ENCODE measurements around the gene SSH2.

Gene SSH2

DNA sequence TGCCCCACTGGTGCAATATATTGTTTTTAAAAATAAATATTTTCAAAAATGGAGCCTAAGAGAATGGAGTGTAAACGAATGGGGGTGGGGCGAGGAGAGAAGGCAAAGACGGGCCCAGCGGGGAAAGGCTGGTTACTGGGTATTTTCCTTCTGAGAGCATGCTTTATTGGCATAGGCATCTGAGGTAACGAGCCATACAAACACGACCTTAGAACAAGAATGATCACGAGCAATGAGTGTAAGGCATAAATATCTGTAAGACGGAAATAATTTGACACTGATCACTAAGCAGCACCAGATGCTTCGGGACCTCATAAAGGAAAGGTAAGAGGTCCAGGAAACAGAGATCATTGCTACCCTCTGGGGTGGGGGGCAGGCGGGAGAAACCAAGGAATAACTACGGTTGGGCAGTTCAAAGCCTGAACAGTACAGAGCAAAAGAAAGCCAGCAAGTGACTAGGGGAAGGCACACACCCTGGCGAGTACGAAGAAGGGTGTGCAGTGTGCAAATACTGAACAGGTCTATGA is 959 bp downstream of the SSH2 start:
- H3K9me3 ChIP-seq (ENCODE audit: control insufficient read depth, insufficient read depth, low read length) = no peaks in the 10 kb centered on the region
- H3K36me3 ChIP-seq (ENCODE audit: control insufficient read depth, insufficient read depth, low read length) = no peaks in the 10 kb centered on the region
- peak overlapping the region; percentile 78 for H3K4me3 ChIP-seq (ENCODE audit: low read depth, low read length)
- H3K27me3 ChIP-seq (ENCODE audit: control insufficient read depth, insufficient read depth, low read length) = no peaks in the 10 kb centered on the region
- H3K9ac ChIP-seq (ENCODE audit: low read depth, low read length) = peak overlapping the region; percentile 38
- peak overlapping the region; percentile 91 for H3K27ac ChIP-seq (ENCODE audit: low read depth, low read length)
- H3K4me1 ChIP-seq (ENCODE audit: control insufficient read depth, insufficient read depth, low read length) = peaks cover 17% of the 10 kb centered on the region

DNA sequence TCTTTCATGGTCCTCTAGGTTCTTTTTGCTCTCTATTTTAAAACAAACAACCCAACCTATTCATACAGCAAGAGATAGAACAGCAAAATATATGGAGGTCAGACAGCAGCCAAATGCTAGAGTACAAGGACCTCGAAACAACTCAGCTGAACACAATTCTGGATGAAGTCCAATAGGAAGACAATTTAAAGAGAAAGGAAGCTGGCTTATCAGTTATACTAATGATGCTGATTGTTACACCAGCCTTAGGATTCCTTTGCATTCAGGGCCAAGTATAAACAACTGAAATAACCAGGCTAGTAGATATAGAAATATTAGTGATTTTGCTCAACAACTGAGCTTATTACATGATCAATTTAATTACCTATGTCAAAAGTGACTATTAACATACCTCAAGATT is 2.5 kb downstream of the SSH2 start:
- Histone ChIP-seq H3K36me3 (ENCODE audit: control insufficient read depth, insufficient read depth, low read length) (no peaks in the 10 kb centered on the region), H3K27ac (ENCODE audit: low read depth, low read length) (no peak overlapping the region), H3K4me1 (ENCODE audit: control insufficient read depth, insufficient read depth, low read length) (peaks cover 17% of the 10 kb centered on the region), H3K9me3 (ENCODE audit: control insufficient read depth, insufficient read depth, low read length) (no peaks in the 10 kb centered on the region), H3K27me3 (ENCODE audit: control insufficient read depth, insufficient read depth, low read length) (no peaks in the 10 kb centered on the region), H3K9ac (ENCODE audit: low read depth, low read length) (no peak overlapping the region), H3K4me3 (ENCODE audit: low read depth, low read length) (no peak overlapping the region)

DNA sequence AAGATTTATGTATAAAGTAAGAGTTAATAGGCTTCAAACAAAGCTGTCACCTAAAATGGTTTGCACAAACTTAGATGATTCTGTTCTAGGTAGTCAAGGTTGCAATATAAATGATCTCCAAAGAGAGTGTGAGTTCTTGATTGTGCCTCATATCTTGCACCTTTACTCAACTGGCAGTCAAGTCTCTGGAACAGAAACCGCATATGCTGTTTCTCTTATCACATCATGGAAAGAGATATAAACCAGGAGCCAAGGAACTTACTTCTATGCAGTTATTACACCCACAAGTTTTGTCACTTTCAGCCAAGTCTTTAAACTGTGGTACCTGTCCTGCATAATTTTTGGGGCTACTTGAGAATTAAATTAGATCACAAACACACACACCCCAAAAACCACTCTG is 5.2 kb downstream of the SSH2 start:
- H3K9me3 ChIP-seq (ENCODE audit: control insufficient read depth, insufficient read depth, low read length) = no peaks in the 10 kb centered on the region
- H3K36me3 ChIP-seq (ENCODE audit: control insufficient read depth, insufficient read depth, low read length) = no peaks in the 10 kb centered on the region

DNA sequence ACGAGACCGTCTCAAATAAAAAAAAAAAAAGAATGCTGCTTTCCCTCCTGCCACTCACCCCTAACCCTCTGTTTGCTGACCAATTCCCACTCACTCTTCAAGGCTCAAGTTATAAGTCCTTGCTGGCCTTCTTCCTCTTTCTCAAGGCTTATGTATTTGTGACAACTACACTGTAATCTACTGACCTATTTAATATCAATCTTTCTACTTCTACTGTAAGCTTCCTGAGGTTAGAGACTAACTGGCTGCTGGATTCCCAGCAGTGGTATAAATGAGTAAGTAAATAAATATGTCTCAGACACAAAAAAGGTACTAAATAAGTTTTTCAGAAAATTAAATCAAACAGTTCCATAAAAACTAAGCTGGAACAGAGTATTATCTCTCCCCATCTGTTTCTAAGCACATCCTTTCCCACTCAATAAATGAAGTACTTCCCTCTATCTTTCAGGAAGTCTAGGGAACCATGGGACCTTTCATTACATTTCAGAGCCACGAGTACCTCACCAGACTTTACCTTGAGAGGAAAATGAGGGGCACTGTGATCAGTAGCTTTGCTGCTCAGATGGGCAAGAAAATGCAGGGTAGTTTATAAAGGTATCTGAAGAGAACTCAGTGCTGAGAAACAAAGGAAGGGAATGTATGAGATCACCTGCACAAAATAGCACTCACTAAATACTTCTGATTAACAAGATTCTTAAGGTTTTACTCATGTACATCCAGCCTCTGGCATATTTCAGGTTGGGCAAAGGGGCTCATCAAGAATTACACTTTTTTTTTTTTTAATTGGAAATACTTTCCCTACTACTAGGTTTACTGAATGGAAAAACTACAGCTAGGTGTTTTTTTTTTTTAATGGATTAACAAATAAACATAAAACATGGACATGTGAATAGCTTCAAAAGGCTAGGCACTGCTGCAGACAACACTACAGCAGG is 10.8 kb downstream of the SSH2 start:
- Histone ChIP-seq H3K9me3 (ENCODE audit: control insufficient read depth, insufficient read depth, low read length) (no peaks in the 10 kb centered on the region), H3K4me1 (ENCODE audit: control insufficient read depth, insufficient read depth, low read length) (no peaks in the 10 kb centered on the region), H3K27ac (ENCODE audit: low read depth, low read length) (peak overlapping the region; percentile 36), H3K27me3 (ENCODE audit: control insufficient read depth, insufficient read depth, low read length) (no peaks in the 10 kb centered on the region), H3K36me3 (ENCODE audit: control insufficient read depth, insufficient read depth, low read length) (no peaks in the 10 kb centered on the region), H3K9ac (ENCODE audit: low read depth, low read length) (no peak overlapping the region), H3K4me3 (ENCODE audit: low read depth, low read length) (no peak overlapping the region)

More for the DNA sequence above, 5.2 kb downstream of the SSH2 start:
- no peak overlapping the region for H3K27ac ChIP-seq (ENCODE audit: low read depth, low read length)
- no peak overlapping the region for H3K9ac ChIP-seq (ENCODE audit: low read depth, low read length)
- H3K4me1 ChIP-seq (ENCODE audit: control insufficient read depth, insufficient read depth, low read length) = peaks cover 8% of the 10 kb centered on the region; the same call in 1 of the 2 replicates
- H3K27me3 ChIP-seq (ENCODE audit: control insufficient read depth, insufficient read depth, low read length) = no peaks in the 10 kb centered on the region
- no peak overlapping the region for H3K4me3 ChIP-seq (ENCODE audit: low read depth, low read length)

DNA sequence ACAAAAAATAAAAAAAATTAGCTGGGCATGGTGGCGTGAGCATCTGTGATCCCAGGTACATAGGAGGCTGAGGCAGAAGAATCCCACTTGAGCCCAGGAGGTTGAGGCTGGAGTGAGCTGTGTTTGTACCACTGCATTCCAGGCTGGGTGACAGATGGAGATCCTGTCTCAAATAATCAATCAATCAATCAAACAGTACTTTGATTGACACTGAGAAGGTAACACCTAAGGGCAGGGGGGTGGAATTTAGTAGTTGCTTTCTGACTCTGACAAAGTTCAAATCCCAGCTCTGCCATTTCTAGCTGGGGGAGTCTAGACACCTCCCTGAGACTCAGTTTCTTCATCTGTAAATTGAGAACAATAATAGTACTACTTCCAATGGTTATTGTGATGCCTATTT is 12.0 kb downstream of the SSH2 start:
- Histone ChIP-seq H3K4me1 (ENCODE audit: control insufficient read depth, insufficient read depth, low read length) (no peaks in the 10 kb centered on the region), H3K9ac (ENCODE audit: low read depth, low read length) (no peak overlapping the region), H3K4me3 (ENCODE audit: low read depth, low read length) (no peak overlapping the region), H3K9me3 (ENCODE audit: control insufficient read depth, insufficient read depth, low read length) (no peaks in the 10 kb centered on the region), H3K27me3 (ENCODE audit: control insufficient read depth, insufficient read depth, low read length) (no peaks in the 10 kb centered on the region), H3K27ac (ENCODE audit: low read depth, low read length) (no peak overlapping the region), H3K36me3 (ENCODE audit: control insufficient read depth, insufficient read depth, low read length) (no peaks in the 10 kb centered on the region)

DNA sequence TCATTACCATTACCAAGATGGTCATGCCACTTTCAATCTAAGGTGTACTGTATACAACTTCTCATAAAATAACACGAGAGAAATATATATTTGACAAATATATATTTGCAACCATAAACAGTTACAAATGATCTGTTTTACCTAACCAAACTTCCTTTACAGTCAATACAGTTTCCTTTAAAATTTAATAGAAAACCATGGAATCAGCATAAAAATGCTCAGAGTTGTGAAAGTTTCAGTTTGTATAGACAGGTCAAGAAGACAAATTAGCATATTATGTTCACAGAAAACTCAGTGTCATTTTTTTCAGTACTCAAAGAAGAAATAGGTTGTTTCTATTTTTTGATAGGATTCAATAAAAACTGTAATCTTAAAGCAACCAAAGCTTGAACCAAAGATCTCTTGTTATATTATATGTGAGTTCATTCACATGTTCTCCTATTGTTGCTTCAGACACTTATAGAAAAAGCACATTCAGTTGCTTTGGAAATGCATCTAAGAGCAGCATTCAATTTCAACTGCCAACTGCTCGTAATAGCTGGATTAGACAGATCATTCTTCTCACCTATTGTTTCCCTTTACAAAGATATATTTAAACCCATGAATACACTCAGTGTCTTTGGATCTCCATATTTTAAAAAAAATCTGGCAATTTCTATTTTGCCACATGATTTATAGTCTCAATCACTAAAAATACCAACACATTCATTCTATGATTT is 15.1 kb downstream of the SSH2 start:
- Histone ChIP-seq H3K27ac (ENCODE audit: low read depth, low read length) (no peak overlapping the region), H3K36me3 (ENCODE audit: control insufficient read depth, insufficient read depth, low read length) (no peaks in the 10 kb centered on the region), H3K4me3 (ENCODE audit: low read depth, low read length) (no peak overlapping the region), H3K9ac (ENCODE audit: low read depth, low read length) (no peak overlapping the region), H3K4me1 (ENCODE audit: control insufficient read depth, insufficient read depth, low read length) (no peaks in the 10 kb centered on the region), H3K9me3 (ENCODE audit: control insufficient read depth, insufficient read depth, low read length) (no peaks in the 10 kb centered on the region), H3K27me3 (ENCODE audit: control insufficient read depth, insufficient read depth, low read length) (no peaks in the 10 kb centered on the region)

DNA sequence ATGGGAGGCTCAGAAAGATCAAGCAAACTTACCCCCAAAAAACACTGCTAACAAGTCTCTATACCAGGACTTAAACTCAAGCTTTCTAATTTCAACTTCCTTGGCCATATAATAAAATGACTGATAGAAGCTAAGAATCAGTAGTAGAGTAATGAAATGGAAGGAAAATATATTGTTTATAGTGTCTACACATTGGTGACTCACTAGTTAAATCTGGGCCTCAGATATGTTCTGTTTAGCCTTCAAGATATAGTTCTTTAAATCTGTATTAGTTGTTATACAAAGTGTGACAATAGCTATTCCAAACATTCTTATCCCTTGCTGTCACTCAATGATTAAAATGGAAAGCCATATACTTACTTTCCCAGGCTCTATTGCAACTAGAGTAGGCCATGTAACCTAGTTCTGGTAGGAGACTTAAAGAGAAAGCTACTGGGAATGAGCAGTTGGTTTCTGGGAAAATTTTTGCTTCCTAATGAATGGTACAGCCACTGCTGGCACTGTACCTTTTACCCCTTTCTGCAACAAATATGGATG is 18.3 kb downstream of the SSH2 start:
- Histone ChIP-seq H3K4me3 (ENCODE audit: low read depth, low read length) (no peak overlapping the region), H3K27ac (ENCODE audit: low read depth, low read length) (no peak overlapping the region), H3K9me3 (ENCODE audit: control insufficient read depth, insufficient read depth, low read length) (no peaks in the 10 kb centered on the region), H3K27me3 (ENCODE audit: control insufficient read depth, insufficient read depth, low read length) (no peaks in the 10 kb centered on the region), H3K9ac (ENCODE audit: low read depth, low read length) (no peak overlapping the region), H3K4me1 (ENCODE audit: control insufficient read depth, insufficient read depth, low read length) (no peaks in the 10 kb centered on the region), H3K36me3 (ENCODE audit: control insufficient read depth, insufficient read depth, low read length) (no peaks in the 10 kb centered on the region)

DNA sequence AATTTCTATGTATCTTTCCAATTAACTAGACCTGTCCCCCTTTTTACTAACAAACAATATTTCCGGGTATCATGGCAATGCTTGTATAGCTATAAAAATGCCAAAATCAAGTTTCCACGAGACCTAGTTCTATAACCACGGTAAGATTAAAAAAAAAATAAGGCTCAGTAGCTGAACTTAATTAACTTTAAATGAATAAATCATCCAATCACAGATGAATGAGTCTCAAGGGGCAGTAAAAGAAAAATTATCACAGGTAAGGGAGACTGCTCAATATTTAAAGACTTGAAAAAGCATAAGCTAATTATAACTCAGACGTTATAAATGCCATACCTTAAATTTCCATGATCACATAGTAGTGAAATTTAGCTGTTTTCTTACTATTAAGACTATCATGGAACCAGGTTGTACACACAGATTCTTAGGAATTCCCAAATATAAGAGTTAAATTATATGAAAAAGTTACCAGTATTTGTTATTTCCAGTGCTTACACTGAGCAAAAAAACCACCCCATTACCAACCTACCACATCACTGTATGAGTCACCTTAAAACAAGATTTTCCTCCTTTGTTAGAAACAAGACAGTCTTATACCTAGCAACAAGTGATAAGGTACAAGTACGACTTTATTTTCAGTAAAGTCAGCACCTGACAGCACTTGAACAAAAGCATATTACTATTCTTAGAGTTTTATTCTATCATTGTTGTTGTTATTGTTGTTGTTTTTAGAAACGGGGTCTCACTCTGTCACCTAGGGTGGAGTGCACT is 20.6 kb downstream of the SSH2 start:
- Histone ChIP-seq H3K36me3 (ENCODE audit: control insufficient read depth, insufficient read depth, low read length) (no peaks in the 10 kb centered on the region), H3K27ac (ENCODE audit: low read depth, low read length) (no peak overlapping the region), H3K9ac (ENCODE audit: low read depth, low read length) (no peak overlapping the region), H3K27me3 (ENCODE audit: control insufficient read depth, insufficient read depth, low read length) (no peaks in the 10 kb centered on the region), H3K4me1 (ENCODE audit: control insufficient read depth, insufficient read depth, low read length) (no peaks in the 10 kb centered on the region), H3K9me3 (ENCODE audit: control insufficient read depth, insufficient read depth, low read length) (0 out of 2 replicates have a peak, but pooled peaks cover 7% of the 10 kb centered on the region), H3K4me3 (ENCODE audit: low read depth, low read length) (no peak overlapping the region)

DNA sequence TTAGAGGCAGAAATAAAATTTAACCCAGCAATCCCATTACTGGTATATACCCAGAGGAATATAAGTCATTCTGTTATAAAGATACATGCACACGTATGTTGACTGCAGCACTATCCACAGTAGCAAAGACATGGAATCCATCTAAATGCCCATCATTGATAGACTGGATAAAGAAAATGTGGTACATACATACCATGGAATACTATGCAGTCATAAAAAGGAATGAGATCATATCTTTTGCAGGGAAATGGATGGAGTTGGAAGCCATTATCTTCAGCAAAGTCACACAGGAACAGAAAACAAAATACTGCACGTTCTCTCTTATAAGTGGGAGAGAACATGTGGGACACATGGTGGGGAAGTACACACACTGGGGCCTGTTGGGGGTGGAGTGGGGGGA is 23.1 kb downstream of the SSH2 start:
- Histone ChIP-seq H3K36me3 (ENCODE audit: control insufficient read depth, insufficient read depth, low read length) (no peaks in the 10 kb centered on the region), H3K27me3 (ENCODE audit: control insufficient read depth, insufficient read depth, low read length) (no peaks in the 10 kb centered on the region), H3K9me3 (ENCODE audit: control insufficient read depth, insufficient read depth, low read length) (0 out of 2 replicates have a peak, but pooled peaks cover 7% of the 10 kb centered on the region), H3K4me3 (ENCODE audit: low read depth, low read length) (no peak overlapping the region), H3K9ac (ENCODE audit: low read depth, low read length) (no peak overlapping the region), H3K4me1 (ENCODE audit: control insufficient read depth, insufficient read depth, low read length) (no peaks in the 10 kb centered on the region), H3K27ac (ENCODE audit: low read depth, low read length) (no peak overlapping the region)

DNA sequence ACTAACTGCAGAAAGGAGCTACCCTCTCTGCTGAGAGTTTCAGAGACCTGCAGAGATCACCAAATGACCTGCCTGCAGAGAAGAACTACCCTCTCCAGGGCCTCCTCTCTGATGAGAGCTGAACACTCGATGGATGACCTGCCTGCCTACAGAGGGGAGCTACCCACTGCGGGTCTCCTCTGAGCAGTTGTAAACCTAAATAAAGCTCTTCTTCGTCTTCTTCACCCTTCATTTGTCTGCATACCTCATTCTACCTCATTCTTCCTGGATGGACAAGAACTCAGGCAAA is 24.2 kb downstream of the SSH2 start:
- H3K4me3 ChIP-seq (ENCODE audit: low read depth, low read length) = no peak overlapping the region

More for the DNA sequence above, 24.2 kb downstream of the SSH2 start:
- Histone ChIP-seq H3K36me3 (ENCODE audit: control insufficient read depth, insufficient read depth, low read length) (no peaks in the 10 kb centered on the region), H3K9me3 (ENCODE audit: control insufficient read depth, insufficient read depth, low read length) (0 out of 2 replicates have a peak, but pooled peaks cover 7% of the 10 kb centered on the region), H3K9ac (ENCODE audit: low read depth, low read length) (no peak overlapping the region), H3K27ac (ENCODE audit: low read depth, low read length) (no peak overlapping the region), H3K27me3 (ENCODE audit: control insufficient read depth, insufficient read depth, low read length) (no peaks in the 10 kb centered on the region), H3K4me1 (ENCODE audit: control insufficient read depth, insufficient read depth, low read length) (no peaks in the 10 kb centered on the region)
